Activated CD4-positive, alpha-beta T cell treated with anti-CD3 and anti-CD28 coated beads for 36 hours (primary cell): Measurements from ENCODE around the gene SIL1. TPM values are rescaled to one million over a fixed set of nuclear protein-coding genes. Genes with fewer than 3 reads are reported as not detected.
"Not testable (repeated sequence)": the region's sequence is repeated elsewhere in the genome, so short reads cannot be mapped to it uniquely, and the experiment has no call there.

Experiments
- ATAC-seq: fragments of 200-7000 bp; cut with Tn5 transposase; one replicate; pipeline ENCODE4 v1.10.0; 2021; ENCODE audit warnings: mild to moderate bottlenecking, moderate library complexity
- CTCF ChIA-PET: fragments of 350-600 bp; sonication (Branson Sonifier 250); formaldehyde crosslinking; loops from one replicate; lab custom pipeline; 2021; ENCODE audit warnings: antibody characterized with exemption; lab: Charles Lee
- POLR2A ChIA-PET: fragments of 350-600 bp; sonication (Branson Sonifier 250); formaldehyde crosslinking; loops from one replicate; lab custom pipeline; 2021; ENCODE audit warnings: antibody characterized with exemption, inconsistent platforms; lab: Charles Lee
- DNase-seq: peaks from one replicate; pipeline ENCODE4 v3.0.0-alpha.2; 2020
- H3K27ac Mint-ChIP-seq: one replicate; pipeline ENCODE4 v1.8.0; 2021; ENCODE audit warnings: mixed read lengths
- H3K27me3 Mint-ChIP-seq: one replicate; pipeline ENCODE4 v1.8.0; 2021; ENCODE audit warnings: mixed read lengths
- H3K36me3 Mint-ChIP-seq: one replicate; pipeline ENCODE4 v1.8.0; 2021; ENCODE audit warnings: low read depth, mixed read lengths
- H3K4me1 Mint-ChIP-seq: one replicate; pipeline ENCODE4 v1.8.0; 2021; ENCODE audit warnings: mixed read lengths
- H3K4me3 Mint-ChIP-seq: one replicate; pipeline ENCODE4 v1.8.0; 2021; ENCODE audit warnings: mild to moderate bottlenecking, moderate library complexity, mixed read lengths
- H3K9me3 Mint-ChIP-seq: one replicate; pipeline ENCODE4 v1.8.0; 2021; ENCODE audit warnings: low read depth, mixed read lengths
- intact Hi-C, 2 experiments: fragments of 100-400 bp; cut with DNase I in 1 of 2; cut with micrococcal nuclease in 1 of 2; formaldehyde crosslinking; loops; one replicate each; pipeline versions ENCODE4 v1.14.2 to v1.15.1; 2022 to 2024; cut with DNase I, micrococcal nuclease
- total RNA-seq, 2 experiments: library from RNA; stranded (reverse); gene quantifications; one replicate each; pipeline ENCODE4 v1.2.3, GENCODE V29; 2021

The SIL1 gene
- total RNA-seq, 2 experiments from 2014 or later, result 11.2 to 14.4 TPM

DNA sequence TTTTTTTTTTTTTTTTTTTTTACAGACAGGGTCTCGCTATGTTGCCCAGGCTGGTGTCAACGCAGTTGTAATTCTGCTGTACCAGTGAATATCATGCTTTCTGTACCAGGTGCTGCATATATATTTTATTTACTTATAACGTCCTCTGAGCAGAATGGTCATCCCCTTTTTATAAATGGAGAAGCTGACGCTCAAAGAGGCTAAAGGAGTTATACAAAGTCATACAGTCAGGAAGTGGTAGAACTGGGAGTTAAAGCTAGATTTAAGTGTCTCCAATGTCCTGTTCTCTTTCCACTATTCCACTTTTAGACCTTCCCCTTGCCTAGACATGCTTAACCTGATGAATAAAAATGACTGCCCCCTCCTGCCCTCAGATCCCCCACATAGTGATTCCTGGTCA lies 1.2 kb upstream of the SIL1 start:
- no peak for DNase-seq

DNA sequence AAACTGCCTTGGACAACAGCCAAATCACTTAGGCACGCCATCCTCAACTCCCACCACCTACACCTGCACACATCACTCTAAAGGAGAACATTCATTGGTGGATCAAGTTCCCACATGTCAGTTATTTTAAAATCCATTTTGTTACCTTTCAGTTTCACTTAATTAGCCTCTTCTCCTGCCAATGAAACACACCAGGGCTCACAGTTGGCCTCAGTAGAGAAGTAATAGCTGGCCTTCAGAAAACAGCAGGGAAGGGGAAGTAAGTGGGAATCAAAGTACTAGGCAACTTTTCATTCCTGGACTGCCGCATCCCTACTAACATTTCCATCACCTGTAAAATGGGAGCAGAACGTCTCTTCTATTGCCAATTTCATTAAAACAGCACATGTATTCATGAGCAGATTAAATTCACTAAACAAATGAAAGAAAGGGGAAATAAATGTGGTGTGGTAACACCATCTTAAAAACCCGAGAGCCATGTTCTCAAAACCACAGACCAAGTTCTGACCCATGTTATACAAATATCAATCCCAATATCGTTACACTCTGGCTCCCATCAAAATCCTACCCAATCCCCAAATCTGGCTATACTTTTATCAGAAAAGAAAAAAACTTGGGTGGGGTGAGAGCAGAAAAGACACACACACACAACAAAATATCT lies 1.7 kb downstream of the SIL1 start:
- DNase-seq, result no peak
- Mint-ChIP-seq H3K36me3 (peaks cover 8% of the 10 kb centered on the region), H3K4me3 (peak overlapping the region; percentile 90), H3K9me3 (no peaks in the 10 kb centered on the region), H3K27ac (peak overlapping the region; percentile 51), H3K27me3 (no peaks in the 10 kb centered on the region), H3K4me1 (peaks cover 19% of the 10 kb centered on the region)
- intact Hi-C loops, result loop anchor here (5.0 to 10.0 kb wide), 4 partner anchors 76 to 842 kb away; partner anchors contain the start of genes EGR1 (in 1 of the 2), KDM3B (in 1 of the 2) and PROB1 (in 1 of the 2)
- CTCF ChIA-PET, result interaction anchor here (0.6 to 0.8 kb wide), 3 partner anchors 14 to 494 kb away, joined by 3 read pairs; no protein-coding TSS in a partner anchor
- POLR2A ChIA-PET, result no interaction called here
- no peak for ATAC-seq

More for the DNA sequence above, 1.2 kb upstream of the SIL1 start:
- ChIA-PET POLR2A (interaction anchor here (0.6 kb wide), 1 partner anchor 222 kb away, joined by 3 read pairs; no protein-coding TSS in a partner anchor), CTCF (interaction anchor here (1.0 kb wide), 1 partner anchor 15 kb away, joined by 4 read pairs; no protein-coding TSS in a partner anchor)
- Mint-ChIP-seq H3K27me3 (peaks cover 2% of the 10 kb centered on the region), H3K27ac (no peak overlapping the region), H3K9me3 (no peaks in the 10 kb centered on the region), H3K4me1 (peaks cover 20% of the 10 kb centered on the region), H3K4me3 (no peak overlapping the region), H3K36me3 (peaks cover 3% of the 10 kb centered on the region)
- no peak for ATAC-seq
- intact Hi-C loops, result loop anchor here (2.0 to 10.0 kb wide), 6 partner anchors 47 to 845 kb away; partner anchors contain the start of genes EGR1 (in 1 of the 2), KDM3B (in 1 of the 2) and PROB1 (in 1 of the 2)

DNA sequence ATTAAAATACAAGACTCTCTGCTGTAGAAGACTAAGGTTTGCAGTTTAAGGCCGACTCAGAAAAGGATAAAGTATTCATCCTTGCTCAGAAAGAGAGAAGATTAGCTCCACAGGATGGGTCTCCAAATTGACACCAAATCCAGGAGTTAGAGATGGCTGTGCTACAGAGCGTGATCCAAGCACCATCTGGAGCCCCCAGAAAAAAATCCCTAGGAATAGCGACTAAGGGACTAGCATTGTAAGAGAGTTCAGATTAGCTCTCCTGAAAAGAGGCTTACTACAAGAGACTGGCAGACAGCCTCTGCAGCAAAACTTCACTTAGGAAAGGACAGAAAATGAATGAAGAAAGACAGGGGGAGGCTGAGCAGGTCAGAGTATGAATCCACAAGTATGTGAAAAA lies 3.7 kb downstream of the SIL1 start:
- intact Hi-C loops, result loop anchor here (10.0 kb wide), 3 partner anchors 200 to 840 kb away; partner anchors contain the start of genes EGR1 (in 1 of the 2), KDM3B (in 1 of the 2) and PROB1 (in 1 of the 2)
- DNase-seq, result no peak
- Mint-ChIP-seq H3K36me3 (peaks cover 8% of the 10 kb centered on the region), H3K27me3 (no peaks in the 10 kb centered on the region), H3K4me1 (peaks cover 19% of the 10 kb centered on the region), H3K9me3 (no peaks in the 10 kb centered on the region), H3K4me3 (no peak overlapping the region), H3K27ac (no peak overlapping the region)
- ChIA-PET POLR2A (no interaction called here), CTCF (interaction anchor here (0.7 to 1.1 kb wide), 3 partner anchors 11 to 145 kb away, joined by 3 to 4 read pairs (median 3); no protein-coding TSS in a partner anchor)
- no peak for ATAC-seq

DNA sequence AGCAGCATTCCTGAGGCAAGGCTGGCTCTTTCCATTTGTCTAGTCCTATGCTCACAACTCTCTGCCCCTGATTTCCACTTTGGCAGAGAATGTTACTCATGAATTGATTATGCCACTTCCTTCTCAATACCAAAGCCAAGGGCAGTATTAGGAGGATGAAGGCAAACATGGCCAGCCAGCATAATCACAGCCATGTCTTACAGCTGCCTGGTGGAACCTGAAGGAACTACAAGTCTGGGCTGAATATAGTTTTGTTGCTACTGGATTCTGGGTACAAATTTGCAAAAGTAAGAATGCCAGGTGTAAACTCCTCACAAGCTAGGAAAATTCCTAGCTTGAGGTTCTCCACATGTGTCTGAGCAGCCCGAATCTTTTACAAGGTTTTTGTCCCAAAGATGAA lies 4.2 kb downstream of the SIL1 start:
- Mint-ChIP-seq H3K4me1 (peaks cover 19% of the 10 kb centered on the region), H3K9me3 (no peaks in the 10 kb centered on the region), H3K27me3 (no peaks in the 10 kb centered on the region), H3K4me3 (no peak overlapping the region), H3K27ac (no peak overlapping the region), H3K36me3 (peaks cover 8% of the 10 kb centered on the region)
- intact Hi-C loops, result loop anchor here (10.0 kb wide), 3 partner anchors 201 to 839 kb away; partner anchors contain the start of genes EGR1 (in 1 of the 2), KDM3B (in 1 of the 2) and PROB1 (in 1 of the 2)
- ChIA-PET POLR2A (no interaction called here), CTCF (interaction anchor here (0.6 to 1.1 kb wide), 3 partner anchors 12 to 596 kb away, joined by 3 read pairs; no protein-coding TSS in a partner anchor)
- ATAC-seq (no peak), DNase-seq (peak; percentile 20)

DNA sequence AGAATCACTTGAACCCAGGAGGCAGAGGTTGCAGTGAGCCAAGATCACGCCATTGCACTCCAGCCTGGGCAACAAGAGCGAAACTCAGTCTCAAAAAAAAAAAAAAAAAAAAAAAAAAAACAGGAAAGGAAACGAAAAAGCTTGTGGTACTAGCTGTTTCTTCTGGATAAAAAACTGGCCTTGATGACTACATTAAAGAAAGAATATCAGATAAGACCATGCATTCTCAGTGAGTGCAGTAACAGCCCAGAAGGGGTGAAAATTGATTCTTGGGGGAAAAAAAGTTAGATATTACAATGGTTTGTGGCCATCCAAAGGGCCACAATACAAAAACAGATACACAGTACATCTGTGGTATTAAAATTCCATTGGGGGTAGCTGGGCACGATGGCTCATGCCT lies 5.3 kb downstream of the SIL1 start:
- H3K27me3 Mint-ChIP-seq, H3K27ac Mint-ChIP-seq, ATAC-seq, CTCF ChIA-PET, H3K9me3 Mint-ChIP-seq, DNase-seq, H3K4me3 Mint-ChIP-seq, POLR2A ChIA-PET, H3K36me3 Mint-ChIP-seq: not testable (repeated sequence)
- intact Hi-C loops, result loop anchor here (10.0 kb wide), 3 partner anchors 202 to 838 kb away; partner anchors contain the start of genes EGR1 (in 1 of the 2), KDM3B (in 1 of the 2) and PROB1 (in 1 of the 2)
- peaks cover 16% of the 10 kb centered on the region for H3K4me1 Mint-ChIP-seq

DNA sequence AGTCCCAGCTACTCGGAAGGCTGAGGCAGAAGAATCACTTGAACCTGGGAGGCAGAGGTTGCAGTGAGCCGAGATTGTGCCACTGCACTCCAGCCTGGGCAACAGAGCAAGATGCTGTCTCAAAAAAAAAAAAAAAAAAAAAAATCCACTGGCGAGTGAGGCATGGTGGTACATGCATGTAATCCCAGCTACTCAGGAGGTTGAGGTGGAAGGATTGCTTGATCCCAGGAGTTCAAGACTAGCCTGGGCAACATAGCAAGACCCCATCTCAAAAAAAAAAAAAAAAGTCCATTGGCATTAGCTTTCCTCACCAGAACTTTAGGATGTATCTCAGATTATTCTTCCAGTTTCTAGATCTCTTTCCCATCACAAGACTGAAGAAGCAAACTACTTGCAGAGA lies 6.2 kb downstream of the SIL1 start:
- H3K36me3 Mint-ChIP-seq, ATAC-seq, H3K9me3 Mint-ChIP-seq, H3K27ac Mint-ChIP-seq, H3K4me3 Mint-ChIP-seq, H3K27me3 Mint-ChIP-seq, H3K4me1 Mint-ChIP-seq, DNase-seq, POLR2A ChIA-PET: not testable (repeated sequence)
- CTCF ChIA-PET, result interaction anchor here (0.8 to 0.9 kb wide), 2 partner anchors 10 to 319 kb away, joined by 3 read pairs; no protein-coding TSS in a partner anchor
- intact Hi-C loops, result loop anchor here (10.0 kb wide), 3 partner anchors 203 to 837 kb away; partner anchors contain the start of genes EGR1 (in 1 of the 2), KDM3B (in 1 of the 2) and PROB1 (in 1 of the 2)

DNA sequence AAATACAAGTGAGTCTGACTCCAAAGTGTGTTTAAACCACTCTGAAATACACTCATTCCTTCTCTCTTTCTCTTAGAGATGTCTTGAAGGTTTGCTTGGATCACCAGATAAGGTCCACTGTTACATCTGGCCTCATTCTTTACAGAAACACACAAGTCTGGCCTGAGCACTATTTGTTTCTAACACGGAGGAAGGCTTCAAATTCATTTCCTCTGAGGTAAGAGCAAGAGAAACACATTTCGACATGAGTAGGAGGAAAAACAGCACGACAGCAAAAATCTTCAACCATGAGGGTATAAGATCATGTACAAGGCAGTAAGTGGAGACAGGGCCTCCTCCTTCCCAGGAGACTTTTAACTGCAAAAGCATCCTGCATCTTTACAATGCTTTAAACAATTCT lies 8.0 kb downstream of the SIL1 start:
- Mint-ChIP-seq H3K9me3 (no peaks in the 10 kb centered on the region), H3K27ac (no peak overlapping the region), H3K36me3 (peaks cover 7% of the 10 kb centered on the region), H3K4me1 (peaks cover 2% of the 10 kb centered on the region), H3K27me3 (no peaks in the 10 kb centered on the region), H3K4me3 (no peak overlapping the region)
- intact Hi-C loops, result loop anchor here (10.0 kb wide), 3 partner anchors 205 to 835 kb away; partner anchors contain the start of genes EGR1 (in 1 of the 2), KDM3B (in 1 of the 2) and PROB1 (in 1 of the 2)
- no peak for ATAC-seq
- ChIA-PET CTCF (no interaction called here), POLR2A (no interaction called here)
- DNase-seq, result no peak

DNA sequence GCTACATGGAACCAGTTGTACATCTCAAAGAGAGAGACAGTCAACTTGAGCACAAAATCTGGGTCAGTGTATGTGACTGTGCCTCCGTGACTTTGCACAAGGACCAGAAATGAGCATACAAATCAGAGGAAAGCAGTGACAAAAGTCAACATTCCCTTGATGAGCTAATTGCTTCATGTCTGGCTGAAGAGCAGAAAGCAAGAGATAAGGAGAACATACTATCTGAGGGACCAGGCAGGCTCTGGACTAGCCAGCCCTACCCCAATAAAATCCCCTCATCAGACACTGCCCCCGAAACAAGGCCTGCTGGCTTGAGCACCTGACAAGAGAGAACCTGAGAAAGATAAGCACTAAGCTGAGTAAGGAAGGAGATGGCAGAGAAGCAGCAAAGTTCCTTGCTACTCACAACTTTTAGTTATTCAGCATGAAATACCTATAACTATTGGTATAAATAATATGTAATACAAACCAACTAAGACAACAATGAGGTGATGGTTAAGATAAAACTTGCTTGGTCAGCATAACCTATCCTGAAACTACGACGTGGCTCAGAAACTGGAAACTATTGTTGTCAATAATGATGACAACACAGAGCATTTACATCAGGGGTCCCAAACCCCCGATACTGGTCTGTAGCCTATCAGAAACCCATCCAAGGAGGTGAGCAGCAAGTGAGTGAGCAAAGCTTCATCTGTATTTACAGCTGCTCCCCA lies 9.5 kb downstream of the SIL1 start:
- ChIA-PET CTCF (no interaction called here), POLR2A (no interaction called here)
- no peak for ATAC-seq
- Mint-ChIP-seq H3K27me3 (no peaks in the 10 kb centered on the region), H3K4me3 (no peak overlapping the region), H3K27ac (no peak overlapping the region), H3K36me3 (peaks cover 7% of the 10 kb centered on the region), H3K4me1 (peaks cover 2% of the 10 kb centered on the region), H3K9me3 (no peaks in the 10 kb centered on the region)
- intact Hi-C loops, result no loop called here
- DNase-seq, result no peak

DNA sequence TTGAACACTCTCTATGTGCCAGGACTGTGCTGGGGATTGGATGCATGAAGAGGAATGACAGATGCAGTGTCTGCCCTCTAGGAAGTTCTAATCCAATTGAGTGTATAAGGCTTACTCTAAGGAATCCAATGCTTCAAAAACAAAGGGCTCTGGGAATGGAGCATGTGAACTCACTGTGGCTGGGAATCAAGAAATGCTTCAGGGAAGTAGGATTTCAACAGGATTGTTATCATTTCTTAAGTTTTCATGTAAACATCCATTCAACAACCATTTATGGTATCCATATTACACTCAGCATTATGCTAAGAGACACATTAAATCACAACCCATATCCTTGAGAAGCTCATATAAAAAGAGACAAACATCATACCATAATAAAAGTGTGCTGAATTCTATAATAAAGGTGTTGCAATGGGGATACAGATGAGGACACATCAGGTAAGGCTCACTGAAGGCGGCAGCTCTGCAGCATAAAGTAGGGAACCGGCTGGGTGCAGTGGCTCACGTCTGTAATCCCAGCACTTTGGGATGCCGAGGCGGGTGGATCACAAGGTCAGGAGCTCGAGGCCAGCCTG lies 11.3 kb downstream of the SIL1 start:
- Mint-ChIP-seq H3K4me1 (no peaks in the 10 kb centered on the region), H3K27me3 (no peaks in the 10 kb centered on the region), H3K9me3 (no peaks in the 10 kb centered on the region), H3K4me3 (no peak overlapping the region), H3K36me3 (peaks cover 2% of the 10 kb centered on the region), H3K27ac (no peak overlapping the region)
- no peak for ATAC-seq
- POLR2A ChIA-PET, result no interaction called here
- no peak for DNase-seq
- CTCF ChIA-PET, result no interaction called here
- intact Hi-C loops, result no loop called here

DNA sequence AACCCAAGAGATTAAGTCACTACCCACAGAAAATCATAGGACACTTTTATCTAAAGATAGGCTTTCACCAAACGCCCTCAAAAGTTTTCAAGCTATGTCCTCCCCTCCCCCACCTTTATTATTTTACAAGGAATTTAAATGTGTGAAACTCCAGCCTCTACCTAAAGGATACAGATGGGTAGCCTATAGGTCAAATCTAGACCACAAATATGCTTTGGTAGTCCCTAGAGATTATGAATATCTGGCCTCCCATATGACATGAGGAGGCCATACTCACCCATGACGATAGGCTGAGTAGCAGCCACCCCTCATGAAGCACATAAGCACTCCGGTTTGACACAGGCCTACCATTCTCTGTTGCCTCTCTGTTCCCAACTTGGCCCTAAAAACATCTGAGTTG lies 11.9 kb downstream of the SIL1 start:
- Mint-ChIP-seq H3K36me3 (peaks cover 2% of the 10 kb centered on the region), H3K27ac (no peak overlapping the region), H3K4me3 (no peak overlapping the region), H3K9me3 (no peaks in the 10 kb centered on the region), H3K4me1 (no peaks in the 10 kb centered on the region), H3K27me3 (no peaks in the 10 kb centered on the region)
- ATAC-seq (no peak), DNase-seq (no peak)
- intact Hi-C loops, result no loop called here
- ChIA-PET CTCF (no interaction called here), POLR2A (no interaction called here)

DNA sequence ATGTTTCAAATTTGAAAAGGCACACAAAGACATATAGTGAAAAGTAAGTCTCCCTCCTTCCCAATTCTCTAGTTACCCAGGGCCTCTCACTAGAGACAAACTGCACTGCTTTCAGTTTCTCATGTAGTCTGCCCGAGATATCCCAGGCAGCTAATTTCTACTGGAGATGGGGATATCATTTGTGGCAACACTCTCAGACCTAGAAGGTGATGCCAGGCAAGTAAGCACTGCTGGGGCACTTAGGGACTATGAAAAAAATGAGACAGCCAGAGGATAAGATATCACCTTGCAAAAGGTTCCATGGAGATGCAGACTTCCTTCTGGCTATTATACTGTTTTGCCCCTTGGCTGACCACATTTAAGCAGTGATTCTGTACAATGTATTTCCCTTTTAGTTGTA lies 12.6 kb downstream of the SIL1 start:
- no peak for ATAC-seq
- intact Hi-C loops, result no loop called here
- Mint-ChIP-seq H3K36me3 (peaks cover 2% of the 10 kb centered on the region), H3K27ac (no peak overlapping the region), H3K4me3 (no peak overlapping the region), H3K9me3 (no peaks in the 10 kb centered on the region), H3K4me1 (no peaks in the 10 kb centered on the region), H3K27me3 (no peaks in the 10 kb centered on the region)
- CTCF ChIA-PET, result interaction anchor here (0.6 kb wide), 2 partner anchors 13 to 1474 kb away, joined by 3 to 4 read pairs; partner anchors contain the start of gene SIL1
- DNase-seq, result no peak
- POLR2A ChIA-PET, result no interaction called here
